Esophagus (tissue), 2 donors: ENCODE measurements around the gene PSD. TPM values are rescaled to one million over a fixed set of nuclear protein-coding genes. Genes with fewer than 3 reads are reported as not detected.
A peak's percentile ranks its signal among the peaks of the same experiment; 100 is the strongest.

Experiments
- H3K27ac ChIP-seq, 2 donors: one replicate each; pipeline ENCODE4 v1.5.1; 2013; ENCODE audit warnings: low read depth in 2 of 2, mild to moderate bottlenecking in 2 of 2, inconsistent platforms in 1 of 2, low read length in 1 of 2, moderate library complexity in 1 of 2
- H3K27me3 ChIP-seq, 2 donors: one replicate each; pipeline ENCODE4 v1.6.1; 2013; ENCODE audit warnings: low read length in 2 of 2, control low read depth in 1 of 2, mild to moderate bottlenecking in 1 of 2; ENCODE audit not compliant: insufficient read depth in 2 of 2, control insufficient read depth in 1 of 2
- H3K36me3 ChIP-seq, 2 donors: one replicate each; pipeline ENCODE4 v1.6.1; 2013; ENCODE audit warnings: low read length in 1 of 2; ENCODE audit not compliant: control insufficient read depth in 2 of 2, insufficient read depth in 2 of 2
- H3K4me1 ChIP-seq, 2 donors: one replicate each; pipeline ENCODE4 v1.6.1; 2013; ENCODE audit warnings: low read length in 1 of 2; ENCODE audit not compliant: control insufficient read depth in 2 of 2, insufficient read depth in 2 of 2
- H3K4me3 ChIP-seq, 2 donors: one replicate each; pipeline ENCODE4 v1.5.1; 2013; ENCODE audit warnings: low read length in 2 of 2, mild to moderate bottlenecking in 2 of 2, low read depth in 1 of 2, moderate library complexity in 1 of 2
- H3K9me3 ChIP-seq, 2 donors: one replicate each; pipeline ENCODE4 v1.6.1; 2013; ENCODE audit warnings: mild to moderate bottlenecking in 2 of 2, low read depth in 1 of 2, low read length in 1 of 2, moderate library complexity in 1 of 2; ENCODE audit not compliant: control insufficient read depth in 2 of 2, insufficient read depth in 1 of 2
- WGBS, 2 donors: extraction: QIAGEN DNeasy Blood & Tissue Kit; methylation state at CpG; one replicate each; pipeline ENCODE4 v1.1.7; 2013; 5-methylcytosine and 5-hydroxymethylcytosine counted together
- polyA plus RNA-seq, 2 donors: library from polyadenylated mRNA; stranded (reverse); fragments of 200-250 nt; gene quantifications; one replicate each; pipeline ENCODE4 v1.2.3, GENCODE V29; 2013
- donor health status: healthy with polysubstance abuse.
- donor health status: Bipolar disorder and iron deficiency.

PSD gene
- polyA plus RNA-seq, 2 donors = 1.1 to 2.1 TPM

DNA sequence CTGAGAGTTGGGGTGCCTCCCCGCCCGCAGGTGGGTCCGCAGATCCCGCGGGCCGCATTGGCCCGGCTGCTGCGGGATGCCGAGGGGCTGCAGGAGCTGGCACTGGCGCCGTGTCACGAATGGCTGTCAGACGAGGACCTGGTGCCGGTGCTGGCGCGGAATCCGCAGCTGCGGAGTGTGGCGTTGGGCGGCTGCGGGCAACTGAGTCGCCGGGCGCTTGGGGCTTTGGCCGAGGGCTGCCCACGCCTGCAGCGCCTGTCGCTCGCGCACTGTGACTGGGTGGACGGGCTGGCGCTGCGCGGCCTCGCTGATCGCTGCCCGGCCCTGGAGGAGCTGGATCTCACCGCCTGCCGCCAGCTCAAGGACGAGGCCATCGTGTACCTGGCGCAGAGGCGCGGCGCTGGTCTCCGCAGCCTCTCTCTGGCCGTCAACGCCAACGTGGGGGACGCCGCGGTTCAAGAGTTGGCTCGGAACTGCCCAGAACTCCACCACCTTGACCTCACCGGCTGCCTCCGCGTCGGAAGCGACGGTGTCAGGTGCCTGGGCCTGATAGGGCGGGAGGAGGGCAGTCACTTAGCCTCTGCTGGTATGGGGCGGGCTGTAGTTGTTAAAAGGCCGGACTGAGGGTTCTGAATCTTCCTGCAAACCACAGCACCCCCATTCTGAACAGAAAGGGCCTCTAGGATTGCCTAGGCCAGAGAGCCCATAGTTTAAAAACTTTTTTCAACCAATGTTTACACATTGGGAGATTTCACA, 3.4 kb upstream of the PSD start:
- Histone ChIP-seq H3K9me3 (peaks cover 0 to 5% of the 10 kb centered on the region in 2 donors), H3K27me3 (no peaks in the 10 kb centered on the region), H3K4me1 (peaks cover 18 to 25% of the 10 kb centered on the region in 2 donors), H3K36me3 (peaks cover 6 to 10% of the 10 kb centered on the region in 2 donors), H3K27ac (peak overlapping the region; percentile 94), H3K4me3 (peak overlapping the region; percentile 81 to 86)
- WGBS, 2 donors = 0 to 2% methylated on average over 52 to 62 of the region's 62 CpGs

DNA sequence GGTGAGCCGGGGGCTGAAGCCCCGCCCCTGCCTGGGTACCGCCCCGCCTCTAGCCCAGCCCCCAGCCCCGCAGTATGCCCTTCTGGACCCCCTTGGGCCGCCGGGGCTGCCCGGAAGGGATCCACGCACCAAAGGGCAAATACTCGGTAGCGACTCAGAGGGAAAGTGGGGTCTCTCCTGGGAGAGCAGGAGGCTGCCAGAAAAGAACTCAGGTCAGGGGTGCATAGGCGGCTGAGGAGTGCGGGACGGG, 2.8 kb upstream of the PSD start:
- no peaks in the 10 kb centered on the region for H3K27me3 ChIP-seq
- H3K4me1 ChIP-seq = peaks cover 18 to 25% of the 10 kb centered on the region in 2 donors
- peaks cover 6 to 10% of the 10 kb centered on the region in 2 donors for H3K36me3 ChIP-seq
- 1% methylated on average over 14 of the region's 14 CpGs for WGBS, 2 donors
- peaks cover 0 to 5% of the 10 kb centered on the region in 2 donors for H3K9me3 ChIP-seq
- H3K4me3 ChIP-seq = peak overlapping the region; percentile 81 to 86
- H3K27ac ChIP-seq = peak overlapping the region; percentile 94

DNA sequence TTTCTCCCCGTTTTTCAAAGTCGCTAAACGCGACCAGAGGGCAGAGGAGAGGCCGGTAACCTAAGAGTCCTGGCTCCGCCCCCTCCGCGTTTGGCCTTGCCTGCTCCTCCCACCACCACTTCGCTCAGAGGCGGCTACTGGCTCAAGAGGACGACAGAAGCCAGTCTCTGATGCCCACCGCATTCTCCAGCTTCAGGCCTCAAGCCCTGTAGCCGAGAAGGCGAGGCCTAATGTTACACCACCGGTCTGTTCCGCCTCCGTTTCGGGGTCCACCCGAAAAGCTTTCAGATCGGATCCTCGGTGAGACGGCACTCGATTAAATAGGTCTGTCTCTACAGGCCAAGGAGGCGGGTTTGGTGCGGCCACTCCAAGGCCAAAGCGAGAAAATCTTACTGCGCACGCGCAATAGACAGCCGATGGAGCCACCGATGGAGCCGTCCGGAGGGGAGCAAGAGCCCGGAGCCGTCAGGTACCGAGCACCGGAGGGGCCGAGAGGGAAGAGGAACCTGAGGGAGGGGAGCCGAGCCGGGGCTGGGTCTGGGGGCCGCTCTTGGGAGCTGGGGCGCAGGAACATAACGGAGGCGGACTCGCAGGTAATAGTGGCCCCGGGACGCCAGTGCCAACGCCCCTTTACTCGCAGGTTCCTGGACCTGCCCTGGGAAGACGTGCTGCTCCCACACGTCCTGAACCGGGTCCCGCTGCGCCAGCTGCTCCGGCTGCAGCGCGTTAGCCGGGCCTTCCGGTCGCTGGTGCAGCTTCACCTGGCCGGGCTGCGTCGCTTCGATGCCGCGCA, 2.3 kb upstream of the PSD start, which contains the start of gene FBXL15:
FBXL15 (plus strand) TSS at position 123 of the 793 bp plus-strand sequence; CDS start at position 417, 294 bp downstream.
- peaks cover 6 to 10% of the 10 kb centered on the region in 2 donors for H3K36me3 ChIP-seq
- H3K4me3 ChIP-seq = peak within 1 kb of the TSS; percentile 81 to 86
- H3K27ac ChIP-seq = peak within 1 kb of the TSS; percentile 94
- H3K4me1 ChIP-seq = peaks cover 18 to 25% of the 10 kb centered on the region in 2 donors
- 0 to 1% methylated on average over 62 to 66 of the region's 66 CpGs for WGBS, 2 donors
- H3K27me3 ChIP-seq = no peaks in the 10 kb centered on the region
- peaks cover 0 to 5% of the 10 kb centered on the region in 2 donors for H3K9me3 ChIP-seq

DNA sequence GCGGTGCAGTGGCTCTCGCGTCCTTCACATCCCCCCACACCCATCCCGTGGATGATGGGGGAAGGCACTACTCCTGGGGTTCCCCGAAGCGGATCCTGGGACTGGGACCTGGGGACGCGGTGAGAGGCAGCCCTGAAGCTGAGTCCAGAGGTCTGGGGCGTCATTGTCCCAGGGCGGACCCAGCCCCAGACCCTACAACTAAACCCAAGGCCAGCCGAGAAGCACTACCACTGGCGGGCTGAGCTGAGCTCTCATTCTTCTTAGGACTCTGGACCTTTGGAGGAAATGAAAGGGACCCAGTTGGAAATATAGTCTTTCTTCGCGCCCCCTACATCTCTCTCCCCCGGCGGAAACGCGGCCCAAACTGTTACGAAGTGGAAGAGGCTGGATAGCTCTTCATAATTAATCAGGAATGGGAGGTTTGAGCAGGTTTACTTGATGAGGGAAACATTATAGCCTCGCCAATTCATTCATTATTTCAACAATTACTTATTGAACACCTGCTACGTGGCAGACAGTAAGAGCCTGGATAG, 1.7 kb upstream of the PSD start:
- Histone ChIP-seq H3K27ac (peak overlapping the region; percentile 92 to 94), H3K4me3 (peak overlapping the region; percentile 81 to 86), H3K36me3 (peaks cover 6 to 10% of the 10 kb centered on the region in 2 donors), H3K27me3 (no peaks in the 10 kb centered on the region), H3K9me3 (peaks cover 0 to 5% of the 10 kb centered on the region in 2 donors), H3K4me1 (peaks cover 18 to 25% of the 10 kb centered on the region in 2 donors)
- WGBS, 2 donors = 0 to 1% methylated on average over 21 of the region's 21 CpGs

DNA sequence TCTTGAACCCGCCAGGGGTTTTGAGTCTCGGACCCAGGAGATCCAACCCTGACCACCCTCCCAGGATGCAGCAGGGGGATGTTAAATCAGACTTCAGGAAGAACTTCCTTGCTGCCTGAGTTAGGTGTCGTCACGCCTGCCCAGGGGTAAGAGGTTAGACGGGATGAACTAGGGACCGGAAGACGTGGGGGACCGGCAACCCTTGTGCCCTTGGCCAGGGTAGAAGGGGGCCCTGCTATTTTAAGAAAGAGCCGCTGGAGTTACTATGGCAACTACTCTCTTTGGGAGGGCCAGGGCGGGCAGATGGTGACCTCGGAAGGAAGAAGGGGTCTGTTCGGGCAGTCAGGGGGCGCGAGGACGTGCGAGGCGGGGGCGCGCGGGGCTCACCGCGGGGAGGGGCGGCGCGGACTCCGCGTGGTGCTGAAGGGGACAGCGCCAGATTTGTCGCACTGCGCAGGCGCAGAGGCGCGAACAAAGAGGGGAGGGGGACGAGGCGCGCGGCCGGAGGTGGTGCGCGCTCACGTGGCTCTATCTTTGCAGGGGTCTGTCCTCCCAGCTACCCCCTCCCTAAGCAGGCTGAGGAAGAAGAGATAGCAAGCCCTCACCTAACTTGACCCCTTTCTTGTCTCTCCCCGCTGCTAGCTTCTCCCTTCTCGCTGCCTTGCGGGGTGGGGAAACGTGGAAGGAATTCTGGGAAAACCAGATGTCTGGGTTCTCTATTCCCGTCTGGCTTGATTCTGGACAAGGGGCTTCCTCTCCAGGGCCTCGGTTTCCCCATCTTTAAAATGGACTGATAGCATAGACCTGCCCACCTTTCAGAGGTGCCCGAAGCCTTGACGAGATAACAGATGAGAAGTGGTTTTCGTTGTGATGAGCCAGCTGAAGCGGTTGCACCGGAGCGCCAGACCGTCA, 940 bp upstream of the PSD start:
- peak overlapping the region; percentile 81 to 86 for H3K4me3 ChIP-seq
- no peaks in the 10 kb centered on the region for H3K27me3 ChIP-seq
- 1% methylated on average over 45 to 54 of the region's 54 CpGs for whole genome bisulfite sequencing, 2 donors
- H3K9me3 ChIP-seq = peaks cover 0 to 5% of the 10 kb centered on the region in 2 donors
- no peak overlapping the region for H3K27ac ChIP-seq
- peaks cover 18 to 25% of the 10 kb centered on the region in 2 donors for H3K4me1 ChIP-seq
- peaks cover 6 to 8% of the 10 kb centered on the region in 2 donors for H3K36me3 ChIP-seq

DNA sequence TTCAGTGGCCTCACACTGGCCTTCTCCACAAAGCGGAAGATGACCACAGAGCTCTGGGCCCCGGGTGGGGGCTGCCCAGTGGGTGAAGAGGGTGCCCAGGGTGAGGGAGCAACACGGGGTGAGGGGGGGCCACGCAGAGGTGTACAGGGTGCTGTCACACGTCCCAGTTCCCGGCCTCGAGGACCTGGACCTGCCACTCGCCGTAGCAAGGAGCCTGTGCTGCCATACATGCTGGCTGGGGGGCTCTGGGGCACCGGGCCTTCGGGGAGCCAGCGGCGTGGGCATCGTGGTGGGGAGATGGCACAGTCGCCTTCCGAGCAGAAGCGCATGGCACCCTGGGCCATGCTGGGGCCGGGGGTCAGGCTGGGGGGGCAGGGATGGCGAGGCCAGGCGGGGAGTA, 1.9 kb downstream of the PSD start:
- Histone ChIP-seq H3K36me3 (no peaks in the 10 kb centered on the region), H3K9me3 (peaks cover 0 to 8% of the 10 kb centered on the region in 2 donors), H3K27ac (no peak overlapping the region), H3K4me3 (no peak overlapping the region), H3K4me1 (peaks cover 14 to 15% of the 10 kb centered on the region in 2 donors), H3K27me3 (no peaks in the 10 kb centered on the region)
- WGBS, 2 donors = 80 to 81% methylated on average over 20 of the region's 20 CpGs

DNA sequence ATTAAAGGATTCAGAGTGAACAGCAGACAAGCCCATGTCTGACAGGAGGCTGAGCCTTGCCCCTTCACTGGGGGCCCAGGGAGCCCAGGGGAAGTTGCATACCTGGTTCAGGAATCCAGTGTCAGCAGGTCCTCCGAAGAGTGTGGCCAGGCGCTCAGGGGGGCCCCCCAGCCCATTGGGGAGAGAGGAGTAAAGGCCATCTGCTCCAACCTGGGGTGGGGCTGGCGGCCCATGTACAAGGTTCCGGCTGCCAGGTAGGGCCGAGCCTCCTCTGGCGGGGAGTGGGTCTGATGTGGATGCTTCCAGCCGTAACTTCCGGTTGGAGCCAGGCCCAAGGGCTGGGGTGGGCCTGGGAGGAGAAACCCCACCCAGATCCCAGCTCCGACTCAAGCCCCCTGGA, 2.3 kb downstream of the PSD start:
- Histone ChIP-seq H3K4me3 (no peak overlapping the region), H3K36me3 (no peaks in the 10 kb centered on the region), H3K4me1 (peaks cover 14 to 15% of the 10 kb centered on the region in 2 donors), H3K27ac (no peak overlapping the region), H3K27me3 (peaks cover 0 to under 1% of the 10 kb centered on the region in 2 donors), H3K9me3 (peaks cover 0 to 8% of the 10 kb centered on the region in 2 donors)
- WGBS, 2 donors = 69 to 74% methylated on average over 9 of the region's 9 CpGs

DNA sequence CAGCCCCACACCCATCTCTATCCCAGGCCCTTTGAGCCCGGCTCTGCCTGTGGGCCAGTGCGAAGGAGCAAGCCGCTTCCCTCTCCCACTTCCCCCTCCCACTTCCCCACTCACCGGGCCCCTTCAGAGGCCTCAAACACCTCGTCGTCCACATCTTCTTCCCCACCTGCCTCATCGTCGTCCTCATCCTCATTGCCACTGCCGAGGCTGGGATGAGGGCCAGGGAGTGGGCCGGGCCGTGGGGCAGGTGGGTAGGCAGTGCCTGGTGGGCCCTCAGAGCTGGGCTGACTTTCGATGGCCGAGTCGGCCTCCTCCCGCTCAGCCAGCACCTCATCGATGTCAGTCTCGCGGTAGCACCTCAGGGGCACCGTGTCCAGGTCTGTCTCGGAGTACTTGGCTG, 3.8 kb downstream of the PSD start:
- peaks cover 0 to 8% of the 10 kb centered on the region in 2 donors for H3K9me3 ChIP-seq
- no peaks in the 10 kb centered on the region for H3K36me3 ChIP-seq
- H3K27ac ChIP-seq = no peak overlapping the region
- H3K4me3 ChIP-seq = no peak overlapping the region
- 44 to 46% methylated on average over 20 of the region's 20 CpGs for WGBS, 2 donors
- peaks cover 10 to 23% of the 10 kb centered on the region in 2 donors for H3K4me1 ChIP-seq
- peaks cover 0 to 11% of the 10 kb centered on the region in 2 donors for H3K27me3 ChIP-seq
